ENCODE measurements around the gene MPP7. TPM values are rescaled to one million over a fixed set of nuclear protein-coding genes. Genes with fewer than 3 reads are reported as not detected.

The MPP7 gene
- total RNA-seq: 0.33 and 1.6 TPM in 2 replicates

GRCh38 chr10:28302638-28303488, at the start of gene MPP7:
Gene MPP7 (minus strand): TSS chr10:28303064. CDS start chr10:28238604, 64,460 bp downstream.

Other genes with a start within 250 kb of the MPP7 start
- gene WAC, start 230.1 kb upstream of the MPP7 start, total RNA-seq: 50.7 and 54.8 TPM in 2 replicates